Measurements from ENCODE around the gene HOXD9. TPM values are rescaled to one million over a fixed set of nuclear protein-coding genes. Genes with fewer than 3 reads are reported as not detected.

Gene HOXD9
- total RNA-seq, 4 donors from 2014 or later = 0.83 to 3.9 (median 2.3) TPM

GRCh38 chr2:176105078-176105729 is 17.3 kb upstream of the HOXD9 start:
- no peak for DNase-seq
- WGBS, 2 donors = 4 to 6% methylated on average over 25 of the region's 25 CpGs
- TF ChIP-seq, protein P1, sequence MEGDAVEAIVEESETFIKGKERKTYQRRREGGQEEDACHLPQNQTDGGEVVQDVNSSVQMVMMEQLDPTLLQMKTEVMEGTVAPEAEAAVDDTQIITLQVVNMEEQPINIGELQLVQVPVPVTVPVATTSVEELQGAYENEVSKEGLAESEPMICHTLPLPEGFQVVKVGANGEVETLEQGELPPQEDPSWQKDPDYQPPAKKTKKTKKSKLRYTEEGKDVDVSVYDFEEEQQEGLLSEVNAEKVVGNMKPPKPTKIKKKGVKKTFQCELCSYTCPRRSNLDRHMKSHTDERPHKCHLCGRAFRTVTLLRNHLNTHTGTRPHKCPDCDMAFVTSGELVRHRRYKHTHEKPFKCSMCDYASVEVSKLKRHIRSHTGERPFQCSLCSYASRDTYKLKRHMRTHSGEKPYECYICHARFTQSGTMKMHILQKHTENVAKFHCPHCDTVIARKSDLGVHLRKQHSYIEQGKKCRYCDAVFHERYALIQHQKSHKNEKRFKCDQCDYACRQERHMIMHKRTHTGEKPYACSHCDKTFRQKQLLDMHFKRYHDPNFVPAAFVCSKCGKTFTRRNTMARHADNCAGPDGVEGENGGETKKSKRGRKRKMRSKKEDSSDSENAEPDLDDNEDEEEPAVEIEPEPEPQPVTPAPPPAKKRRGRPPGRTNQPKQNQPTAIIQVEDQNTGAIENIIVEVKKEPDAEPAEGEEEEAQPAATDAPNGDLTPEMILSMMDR (IDR thresholded peaks at IDR 0.05) = no peak
- no peak for TF ChIP-seq POLR2A (IDR thresholded peaks at IDR 0.05)
- no peaks in the 10 kb centered on the region for H3K36me3 ChIP-seq
- no peak overlapping the region for H3K4me3 ChIP-seq (replicated peaks in 1 of 3)
- H3K4me1 ChIP-seq = peaks cover 10 to 33% of the 10 kb centered on the region in 2 donors
- H3K9me3 ChIP-seq = no peaks in the 10 kb centered on the region
- peaks cover 76% of the 10 kb centered on the region for H3K27me3 ChIP-seq
- intact Hi-C loops (cut with DNase I) = no loop called here
- H3K27ac ChIP-seq = no peak overlapping the region

DNA sequence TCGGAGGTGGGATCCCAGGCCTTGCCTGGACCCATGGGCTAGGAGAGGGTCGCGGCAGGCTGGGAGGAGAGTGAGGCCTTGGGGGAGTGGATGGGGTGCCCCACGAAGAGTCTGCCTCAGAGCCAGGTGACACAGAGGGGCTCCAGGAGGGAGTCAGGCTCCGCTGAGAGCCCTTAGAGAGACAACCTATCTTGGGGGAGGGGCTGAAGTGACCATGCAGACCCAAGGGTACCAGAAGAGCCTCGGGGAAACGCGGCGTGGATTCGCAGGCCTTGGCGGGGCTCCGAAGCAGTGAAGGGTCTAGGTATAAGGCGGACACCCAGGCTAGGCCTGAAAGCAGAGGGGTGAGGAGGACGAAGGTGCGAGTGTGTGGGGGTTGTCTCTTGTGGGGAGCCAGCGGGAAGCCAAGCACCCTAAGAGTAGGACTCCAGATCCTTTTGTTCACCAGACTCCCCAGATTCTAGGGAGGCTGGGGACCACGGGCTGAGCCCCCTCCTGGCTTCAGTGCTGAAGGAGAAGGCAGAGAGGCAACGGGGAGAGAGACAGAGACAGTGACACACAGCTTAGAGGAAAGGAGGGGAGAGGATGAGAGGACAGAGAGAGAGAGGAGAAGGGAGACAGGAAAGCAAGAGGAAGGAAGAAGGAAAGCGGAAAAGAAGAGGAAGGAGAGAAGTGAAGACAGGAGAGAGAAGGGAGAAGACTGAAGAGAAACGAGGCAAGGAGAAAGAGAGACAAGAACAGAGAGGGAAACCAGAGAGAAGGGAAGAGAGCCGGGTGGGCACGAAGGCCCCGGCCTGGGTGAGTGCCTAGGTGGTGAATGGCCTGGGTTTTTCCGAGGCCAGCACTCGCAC is 16.6 kb upstream of the HOXD9 start:
- intact Hi-C loops (cut with DNase I) = no loop called here
- Histone ChIP-seq H3K27me3 (peaks cover 75% of the 10 kb centered on the region), H3K9me3 (no peaks in the 10 kb centered on the region), H3K27ac (no peak overlapping the region), H3K36me3 (no peaks in the 10 kb centered on the region), H3K4me1 (peaks cover 10 to 33% of the 10 kb centered on the region in 2 donors), H3K4me3 (replicated peaks in 1 of 3) (no peak overlapping the region)
- no peak for DNase-seq
- TF ChIP-seq POLR2A (IDR thresholded peaks at IDR 0.05) = no peak
- TF ChIP-seq, protein P1 (IDR thresholded peaks at IDR 0.05) = no peak
- 5 to 12% methylated on average over 22 to 24 of the region's 25 CpGs for WGBS, 2 donors

GRCh38 chr2:176106581-176107539 is 15.7 kb upstream of the HOXD9 start, which contains the start of gene HOXD11:
Gene HOXD11, plus strand, starts transcription at chr2:176107280. Its CDS starts 76 bp downstream, at chr2:176107356.
- no peak within 1 kb of the TSS for H3K27ac ChIP-seq
- intact Hi-C loops (cut with DNase I) = no loop called here
- no peaks in the 10 kb centered on the region for H3K36me3 ChIP-seq
- H3K9me3 ChIP-seq = no peaks in the 10 kb centered on the region
- DNase-seq = peak in 1 of 2 donors; percentile 35
- peaks cover 10 to 33% of the 10 kb centered on the region in 2 donors for H3K4me1 ChIP-seq
- WGBS, 2 donors = 2 to 3% methylated on average over 37 to 48 of the region's 85 CpGs
- TF ChIP-seq, protein P1 (IDR thresholded peaks at IDR 0.05) = no peak
- no peak for TF ChIP-seq POLR2A (IDR thresholded peaks at IDR 0.05)
- peak within 1 kb of the TSS in 1 of 3 donors; percentile 9 for H3K4me3 ChIP-seq (replicated peaks in 1 of 3)
- peaks cover 74% of the 10 kb centered on the region for H3K27me3 ChIP-seq

- Histone ChIP-seq H3K27me3 (peaks cover 76% of the 10 kb centered on the region), H3K36me3 (no peaks in the 10 kb centered on the region), H3K27ac (no peak overlapping the region), H3K9me3 (no peaks in the 10 kb centered on the region), H3K4me3 (replicated peaks in 1 of 3) (no peak overlapping the region), H3K4me1 (peaks cover 10 to 33% of the 10 kb centered on the region in 2 donors)
- TF ChIP-seq, protein P1 (IDR thresholded peaks at IDR 0.05) = no peak
- TF ChIP-seq POLR2A (IDR thresholded peaks at IDR 0.05) = no peak
- WGBS, 2 donors = 0% methylated on average over 5 to 8 of the region's 59 CpGs
- no peak for DNase-seq
- intact Hi-C loops (cut with DNase I) = no loop called here
Measured at GRCh38 chr2:176107731-176108181, 14.8 kb upstream of the HOXD9 start.
